GM11168 (cell line): ENCODE measurements around the gene LBHD2.
"Not testable (repeated sequence)": the region's sequence is repeated elsewhere in the genome, so short reads cannot be mapped to it uniquely, and the experiment has no call there.

Source experiments
- in situ Hi-C: fragments of 300-500 bp; cut with MboI; formaldehyde crosslinking; loops from one replicate; pipeline ENCODE4 v1.12.0; 2022; ENCODE audit warnings: low sequenced_read_pairs; ENCODE audit not compliant: unreplicated experiment

LBHD2 gene

GRCh38 chr14:103084021-103084919 lies at the start of gene LBHD2:
Gene LBHD2, plus strand, starts transcription at chr14:103084210. Its CDS starts 1,803 bp downstream, at chr14:103086013.
- in situ Hi-C loops = no loop called here

GRCh38 chr14:103041464-103041863 lies 42.5 kb upstream of the LBHD2 start:
- in situ Hi-C loops = no loop called here

GRCh38 chr14:103043257-103044015 lies 40.6 kb upstream of the LBHD2 start:
- in situ Hi-C loops = no loop called here

- in situ Hi-C loops = no loop called here
Observed at GRCh38 chr14:103045371-103045869, 38.6 kb upstream of the LBHD2 start.

- in situ Hi-C loops = not testable (repeated sequence)
Observed at GRCh38 chr14:103047453-103047852, 36.6 kb upstream of the LBHD2 start.

DNA sequence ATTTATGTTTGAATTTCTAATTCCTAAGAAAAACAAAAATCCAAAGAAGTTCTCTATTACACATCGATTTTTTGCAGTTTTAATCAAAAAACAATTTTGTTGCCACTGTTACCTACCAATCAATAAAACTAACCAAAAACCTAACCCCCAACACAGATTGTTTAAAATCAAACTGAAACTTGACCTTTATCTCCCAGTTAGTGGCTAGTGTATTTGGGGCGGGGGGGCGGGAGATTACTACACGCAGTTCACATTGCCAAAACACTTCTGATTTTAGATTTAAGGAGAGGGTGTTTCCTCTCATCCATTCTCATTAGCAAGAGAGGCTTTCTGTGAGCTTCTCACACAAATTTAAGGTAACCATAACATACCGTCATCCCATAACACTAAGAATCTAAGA lies 33.1 kb upstream of the LBHD2 start:
- in situ Hi-C loops = no loop called here

GRCh38 chr14:103052407-103052806 lies 31.6 kb upstream of the LBHD2 start:
- in situ Hi-C loops = no loop called here

DNA sequence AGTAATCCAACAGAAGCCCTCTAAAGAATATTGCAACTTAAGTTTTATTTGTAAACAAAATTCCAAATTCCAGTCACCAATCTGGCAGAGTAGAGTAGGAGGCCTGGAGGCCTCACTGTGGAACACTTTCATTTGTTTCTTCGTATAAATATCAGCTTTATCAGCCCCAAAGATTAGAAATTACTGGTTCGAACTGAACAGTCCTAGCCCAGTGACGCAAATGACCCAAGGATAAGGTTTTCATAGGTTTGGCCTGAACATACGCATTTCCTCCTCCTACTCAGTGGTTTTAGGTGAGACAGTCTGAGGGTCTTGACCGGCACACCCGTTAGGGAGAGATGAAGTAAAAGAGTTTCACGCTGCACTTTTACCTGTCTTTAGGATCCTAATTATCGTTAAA lies 28.3 kb upstream of the LBHD2 start:
- in situ Hi-C loops = no loop called here

GRCh38 chr14:103056322-103057027 lies 27.5 kb upstream of the LBHD2 start:
- in situ Hi-C loops = no loop called here

DNA sequence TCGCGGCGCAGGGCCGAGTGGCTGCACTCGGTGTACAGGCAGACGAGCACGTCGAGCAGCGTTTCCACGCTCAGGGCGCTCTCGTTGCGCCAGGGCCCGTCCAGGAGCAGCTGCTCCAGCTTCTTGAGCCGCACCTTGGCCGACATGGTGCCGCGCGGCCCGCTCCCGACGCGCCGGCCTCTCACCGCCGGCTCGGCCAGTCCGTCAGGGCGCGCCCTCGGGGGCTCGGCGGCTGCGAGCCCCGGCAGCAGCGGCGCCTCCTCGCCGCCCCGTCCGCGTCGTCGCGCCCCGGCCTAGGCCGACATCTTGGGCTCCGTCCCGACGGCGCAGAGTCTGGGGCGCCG lies 27.0 kb upstream of the LBHD2 start:
- in situ Hi-C loops = no loop called here

GRCh38 chr14:103057372-103058163 lies 26.4 kb upstream of the LBHD2 start, which contains the start of gene CDC42BPB:
Gene CDC42BPB, minus strand, starts transcription at chr14:103057549. Its CDS starts 376 bp downstream, at chr14:103057173.
- in situ Hi-C loops = no loop called here

DNA sequence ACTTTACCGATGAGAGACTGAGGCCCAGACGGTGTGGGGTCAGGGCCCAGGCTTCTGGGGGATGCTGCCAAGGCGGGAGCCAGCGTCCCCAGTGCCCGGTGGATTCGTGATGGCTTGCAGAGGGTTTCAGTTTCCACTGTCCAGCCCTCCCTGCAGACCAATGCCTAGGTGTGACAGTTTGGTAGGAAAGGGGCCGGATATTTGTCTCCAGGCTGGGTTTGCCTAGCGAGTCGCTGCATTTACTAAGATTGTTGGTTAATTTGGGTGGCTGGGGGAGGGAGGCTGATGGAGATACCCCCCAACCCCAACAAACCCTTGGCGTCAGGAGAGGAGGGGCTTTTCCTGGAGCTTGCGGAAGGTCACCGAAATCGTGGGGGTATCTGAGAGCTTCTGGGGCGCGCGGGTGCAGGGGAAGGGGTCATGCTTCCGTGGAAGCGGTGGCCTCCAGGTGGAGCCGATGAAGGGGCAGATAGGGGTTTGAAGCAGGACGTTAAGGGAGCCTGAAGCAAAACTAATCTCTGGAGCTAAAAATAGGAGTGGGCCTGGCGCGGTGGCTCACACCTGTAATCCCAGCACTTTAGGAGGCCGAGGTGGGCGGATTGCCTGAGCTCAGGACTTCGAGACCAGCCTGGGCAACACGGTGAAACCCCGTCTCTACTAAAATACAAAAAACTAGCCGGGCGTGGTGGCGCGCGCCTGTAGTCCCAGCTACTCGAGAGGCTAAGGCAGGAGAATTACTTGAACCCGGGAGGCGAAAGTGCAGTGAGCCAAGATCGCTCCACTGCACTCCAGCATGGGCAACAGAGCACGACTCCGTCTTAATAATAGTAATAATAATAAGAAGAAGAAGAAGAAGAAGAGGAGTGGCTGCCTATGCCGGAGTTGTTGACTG lies 25.6 kb upstream of the LBHD2 start:
- in situ Hi-C loops = no loop called here

GRCh38 chr14:103059556-103059955 lies 24.5 kb upstream of the LBHD2 start:
- in situ Hi-C loops = no loop called here

DNA sequence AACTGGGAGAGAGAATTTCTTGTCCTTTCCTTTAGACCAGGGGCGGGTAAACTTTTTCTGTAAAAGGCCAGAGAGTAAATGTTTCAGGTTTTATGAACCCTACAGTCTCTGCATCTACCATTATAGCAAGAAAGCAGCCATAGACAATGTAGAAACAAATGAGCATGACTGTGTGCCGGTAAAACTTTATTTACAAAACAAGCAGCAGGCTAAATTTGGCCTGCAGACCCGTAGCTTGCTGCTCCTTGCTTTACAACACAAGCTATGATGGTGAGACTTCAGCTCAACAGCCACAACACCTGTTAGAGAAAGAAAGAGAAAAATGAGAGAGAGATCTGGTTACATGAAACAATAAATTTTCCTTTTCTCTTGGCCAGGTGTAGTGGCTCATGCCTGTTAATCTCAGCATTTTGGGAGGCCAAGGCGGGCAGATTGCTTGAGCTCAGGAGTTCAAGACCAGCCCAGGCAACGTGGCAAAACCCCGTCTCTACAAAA lies 22.5 kb upstream of the LBHD2 start:
- in situ Hi-C loops = no loop called here

- in situ Hi-C loops = no loop called here
Observed at GRCh38 chr14:103064436-103064835, 19.6 kb upstream of the LBHD2 start.

- in situ Hi-C loops = no loop called here
Observed at GRCh38 chr14:103064978-103065377, 19.0 kb upstream of the LBHD2 start.

DNA sequence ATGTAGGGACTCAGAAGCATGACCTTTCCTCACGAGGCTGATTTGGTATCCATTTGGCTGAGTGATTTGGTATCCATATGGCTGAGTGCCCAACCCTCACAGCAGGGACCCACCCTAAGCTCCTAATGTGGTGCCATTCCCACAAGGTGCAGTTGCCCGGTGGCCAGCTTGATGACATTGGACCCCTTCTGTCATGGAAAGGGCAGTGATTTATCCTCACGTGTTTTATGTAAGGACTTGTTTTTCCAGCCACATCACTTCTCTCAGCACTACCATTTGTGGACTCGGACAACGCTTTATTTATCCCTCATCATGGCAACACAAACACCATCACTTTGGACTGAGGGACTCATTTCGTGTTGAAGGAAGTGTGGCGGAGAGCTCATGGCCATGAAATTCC lies 18.1 kb upstream of the LBHD2 start:
- in situ Hi-C loops = no loop called here

DNA sequence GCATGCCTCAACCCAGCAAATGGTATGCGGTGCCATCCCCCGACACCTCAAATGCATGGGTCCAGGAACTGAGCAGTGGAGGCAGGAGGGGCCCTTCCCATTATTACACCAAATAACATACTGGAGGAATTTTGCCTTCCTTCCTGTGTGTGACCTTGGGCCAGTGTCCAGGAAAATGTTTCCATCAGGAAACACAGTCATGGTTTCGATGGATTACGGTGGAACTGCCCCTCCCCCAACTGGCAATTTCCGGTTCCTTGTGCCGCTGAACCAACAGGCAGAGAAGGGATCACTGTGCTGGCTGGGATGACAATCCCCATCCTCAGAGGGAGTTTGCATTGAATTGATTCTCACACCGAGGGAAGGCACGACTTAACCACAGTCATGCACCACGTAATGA lies 17.6 kb upstream of the LBHD2 start:
- in situ Hi-C loops = no loop called here
